GM23338 (cell line): ENCODE measurements around the gene ITGA1.

ENCODE experiments used
- EZH2 ChIP-seq: fragments of 200-600 bp; sonication (generic); IDR thresholded peaks from one replicate; pipeline ENCODE4 v1.8.0; 2017; ENCODE audit warnings: antibody characterized with exemption, mild to moderate bottlenecking, low read depth; ENCODE audit not compliant: unreplicated experiment
- JUNB ChIP-seq: IDR thresholded peaks from one replicate; pipeline ENCODE4 v1.6.1; 2016; ENCODE audit warnings: antibody characterized with exemption; ENCODE audit not compliant: unreplicated experiment
- TF ChIP-seq, protein P1 (sequence below), 2 experiments: fragments of 200-600 bp in 1 of 2; sonication (generic) in 1 of 2; conservative IDR thresholded peaks; 2 replicates each; pipeline versions ENCODE4 v1.5.1 to v1.6.1; 2016 to 2017; ENCODE audit warnings: antibody characterized with exemption in 2 of 2, low read depth in 2 of 2, mild to moderate bottlenecking in 2 of 2, moderate library complexity in 1 of 2

DNA sequence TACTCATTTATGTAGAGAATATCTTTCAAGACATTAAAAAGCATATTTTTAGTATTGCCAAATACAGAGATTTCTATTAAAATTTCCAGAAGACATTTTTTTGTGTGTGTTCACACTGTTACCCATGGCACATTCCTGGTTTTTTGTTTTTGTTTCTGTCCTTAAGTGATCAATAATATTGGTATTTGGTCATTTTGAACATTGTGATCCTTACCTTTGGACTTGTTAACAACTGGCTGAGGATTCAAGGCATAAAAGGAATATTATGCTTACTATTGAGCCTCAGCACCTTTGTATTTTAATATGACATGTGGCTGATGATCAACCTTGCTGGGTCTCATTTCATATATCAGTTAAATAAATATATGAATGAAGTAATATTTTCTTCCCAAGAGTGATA lies 41.9 kb downstream of the ITGA1 start:
- TF ChIP-seq JUNB (no peak), EZH2 (no peak)
- TF ChIP-seq, protein P1, sequence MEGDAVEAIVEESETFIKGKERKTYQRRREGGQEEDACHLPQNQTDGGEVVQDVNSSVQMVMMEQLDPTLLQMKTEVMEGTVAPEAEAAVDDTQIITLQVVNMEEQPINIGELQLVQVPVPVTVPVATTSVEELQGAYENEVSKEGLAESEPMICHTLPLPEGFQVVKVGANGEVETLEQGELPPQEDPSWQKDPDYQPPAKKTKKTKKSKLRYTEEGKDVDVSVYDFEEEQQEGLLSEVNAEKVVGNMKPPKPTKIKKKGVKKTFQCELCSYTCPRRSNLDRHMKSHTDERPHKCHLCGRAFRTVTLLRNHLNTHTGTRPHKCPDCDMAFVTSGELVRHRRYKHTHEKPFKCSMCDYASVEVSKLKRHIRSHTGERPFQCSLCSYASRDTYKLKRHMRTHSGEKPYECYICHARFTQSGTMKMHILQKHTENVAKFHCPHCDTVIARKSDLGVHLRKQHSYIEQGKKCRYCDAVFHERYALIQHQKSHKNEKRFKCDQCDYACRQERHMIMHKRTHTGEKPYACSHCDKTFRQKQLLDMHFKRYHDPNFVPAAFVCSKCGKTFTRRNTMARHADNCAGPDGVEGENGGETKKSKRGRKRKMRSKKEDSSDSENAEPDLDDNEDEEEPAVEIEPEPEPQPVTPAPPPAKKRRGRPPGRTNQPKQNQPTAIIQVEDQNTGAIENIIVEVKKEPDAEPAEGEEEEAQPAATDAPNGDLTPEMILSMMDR (conservative IDR thresholded peaks at IDR 0.05; ENCODE audit: low read depth in 2 of 2): no peak
